Keratinocyte (primary cell): ENCODE measurements around the gene KRTAP10-7. TPM values are rescaled to one million over a fixed set of nuclear protein-coding genes. Genes with fewer than 3 reads are reported as not detected.
"Not testable (repeated sequence)": the region's sequence is repeated elsewhere in the genome, so short reads cannot be mapped to it uniquely, and the experiment has no call there.

Source experiments
- DNase-seq: peaks from one replicate; pipeline ENCODE4 v3.0.0-alpha.2; 2011; ENCODE audit warnings: low read depth, missing footprints, low spot score
- FAIRE-seq: peaks from 2 replicates; lab custom pipeline; 2011; peaks lifted over from hg19 to GRCh38; lab: Jason Lieb, UNC
- H2AFZ ChIP-seq: 2 replicates; pipeline ENCODE4 v1.6.0; 2012; ENCODE audit warnings: low read length, control low read depth, inconsistent platforms; ENCODE audit not compliant: control insufficient read depth
- H3K27ac ChIP-seq: 2 replicates; pipeline ENCODE4 v1.5.1; 2011; ENCODE audit warnings: low read length; ENCODE audit not compliant: control insufficient read depth, insufficient read depth
- H3K27me3 ChIP-seq: 3 replicates; pipeline ENCODE4 v1.6.0; 2011; ENCODE audit warnings: low read length; ENCODE audit not compliant: control insufficient read depth, insufficient read depth; ENCODE audit errors: extremely low read depth
- H3K36me3 ChIP-seq, 2 experiments: 2 replicates in 1 of 2; 3 replicates in 1 of 2; pipeline ENCODE4 v1.5.1; 2011; ENCODE audit warnings: low read length in 2 of 2, mild to moderate bottlenecking in 1 of 2; ENCODE audit not compliant: control insufficient read depth in 2 of 2, insufficient read depth in 2 of 2; ENCODE audit errors: extremely low read depth in 1 of 2
- H3K4me1 ChIP-seq: 3 replicates; pipeline ENCODE4 v1.5.1; 2011; ENCODE audit warnings: low read length; ENCODE audit not compliant: control insufficient read depth, insufficient read depth; ENCODE audit errors: extremely low read depth
- H3K4me2 ChIP-seq: 3 replicates; pipeline ENCODE4 v1.6.0; 2011; ENCODE audit warnings: low read depth, low read length; ENCODE audit not compliant: control insufficient read depth, insufficient read depth; ENCODE audit errors: extremely low read depth
- H3K4me3 ChIP-seq, 3 experiments: fragments of 200-600 bp in 1 of 3; sonication (generic) in 1 of 3; 2 replicates in 2 of 3; 3 replicates in 1 of 3; pipeline ENCODE4 v1.5.1; 2011 to 2016; ENCODE audit warnings: low read length in 3 of 3, mild to moderate bottlenecking in 3 of 3, control low read depth in 2 of 3, inconsistent platforms in 1 of 3, low read depth in 1 of 3, mixed read lengths in 1 of 3, mixed run types in 1 of 3, moderate library complexity in 1 of 3; ENCODE audit not compliant: control insufficient read depth in 2 of 3, insufficient read depth in 2 of 3; ENCODE audit errors: extremely low read depth in 1 of 3
- H3K79me2 ChIP-seq: 2 replicates; pipeline ENCODE4 v1.6.0; 2012; ENCODE audit warnings: low read length; ENCODE audit not compliant: control insufficient read depth, insufficient read depth
- H3K9ac ChIP-seq: 3 replicates; pipeline ENCODE4 v1.6.0; 2011; ENCODE audit warnings: low read length; ENCODE audit not compliant: control insufficient read depth, insufficient read depth; ENCODE audit errors: extremely low read depth
- H3K9me1 ChIP-seq: 3 replicates; pipeline ENCODE4 v1.6.0; 2011; ENCODE audit warnings: low read length; ENCODE audit not compliant: control insufficient read depth, insufficient read depth; ENCODE audit errors: extremely low read depth
- H3K9me3 ChIP-seq: 2 replicates; pipeline ENCODE4 v1.5.1; 2012; ENCODE audit warnings: low read depth, low read length; ENCODE audit not compliant: control insufficient read depth
- H4K20me1 ChIP-seq: 3 replicates; pipeline ENCODE4 v1.6.0; 2011; ENCODE audit warnings: low read length; ENCODE audit not compliant: control insufficient read depth, insufficient read depth; ENCODE audit errors: extremely low read depth
- CTCF ChIP-seq, 3 experiments: IDR thresholded peaks in 1 of 3; conservative IDR thresholded peaks in 1 of 3; optimal IDR thresholded peaks in 1 of 3; 2 replicates in 2 of 3; 3 replicates in 1 of 3; pipeline versions ENCODE3 to v1.5.1; 2011; ENCODE audit warnings: low read length in 3 of 3, mild to moderate bottlenecking in 3 of 3, moderate library complexity in 2 of 3, control low read depth in 1 of 3, inconsistent platforms in 1 of 3; ENCODE audit not compliant: insufficient read depth in 2 of 3; ENCODE audit errors: extremely low read depth in 1 of 3
- EZH2 ChIP-seq: IDR thresholded peaks from one replicate; pipeline ENCODE4 v1.6.1; 2012; ENCODE audit warnings: inconsistent platforms, mild to moderate bottlenecking, low read length, moderate library complexity
- dilution Hi-C: fragments of 300-500 bp; cut with MboI; formaldehyde crosslinking; loops from one replicate; pipeline ENCODE4 v1.7.0; 2020; ENCODE audit warnings: low sequenced_read_pairs; ENCODE audit not compliant: extremely low pct_ligation_motif_present
- polyA plus RNA-seq, 5 experiments: library from polyadenylated mRNA; depleted of rRNA in 3 of 5; stranded (reverse) in 3 of 5; stranded (forward) in 1 of 5; unstranded in 1 of 5; fragments of >200 nt; gene quantifications; 1 replicate in 1 of 5; 2 replicates in 3 of 5; 3 replicates in 1 of 5; pipeline versions ENCODE4 v1.2.1 to v1.2.3, GENCODE V29; 2011 to 2012; ENCODE audit warnings: missing spikeins in 2 of 5, low read depth in 1 of 5, low replicate concordance in 1 of 5

KRTAP10-7 gene
- polyA plus RNA-seq, 1 donor (not counting 4 experiments of a cell fraction or from before 2014, with no cell fraction given), result not detected

GRCh38 chr21:44643741-44644310 lies 43.4 kb downstream of the KRTAP10-7 start:
- no peak for FAIRE-seq
- H3K4me2 ChIP-seq, result no peak overlapping the region

GRCh38 chr21:44644878-44645277 lies 44.5 kb downstream of the KRTAP10-7 start:
- Histone ChIP-seq H3K4me1 (no peaks in the 10 kb centered on the region), H3K4me2 (no peak overlapping the region), H3K9me1 (no peaks in the 10 kb centered on the region), H3K9me3 (peaks cover 1% of the 10 kb centered on the region), H4K20me1 (no peaks in the 10 kb centered on the region), H3K79me2 (no peaks in the 10 kb centered on the region), H3K27me3 (no peaks in the 10 kb centered on the region), H2AFZ (no peak overlapping the region), H3K27ac (no peak overlapping the region), H3K9ac (no peak overlapping the region), H3K4me3 (no peak overlapping the region), H3K36me3 (no peaks in the 10 kb centered on the region)
- FAIRE-seq (no peak), DNase-seq (no peak)
- no peak for TF ChIP-seq EZH2
- TF ChIP-seq CTCF (optimal IDR thresholded peaks at IDR 0.05 in 1 of 3, IDR thresholded peaks at IDR 0.05 in 1 of 3, conservative IDR thresholded peaks at IDR 0.05 in 1 of 3; ENCODE audit: extremely low read depth in 1 of 3, insufficient read depth in 2 of 3, low read length in 3 of 3), result no peak
- dilution Hi-C loops, result no loop called here

More at GRCh38 chr21:44643741-44644310, 43.4 kb downstream of the KRTAP10-7 start:
- no peak for DNase-seq
- no peak overlapping the region for H3K4me3 ChIP-seq
- no peaks in the 10 kb centered on the region for H3K79me2 ChIP-seq
- H3K9me3 ChIP-seq, result peaks cover 1% of the 10 kb centered on the region
- H2AFZ ChIP-seq, result no peak overlapping the region
- no peak overlapping the region for H3K27ac ChIP-seq
- no peaks in the 10 kb centered on the region for H3K36me3 ChIP-seq
- TF ChIP-seq CTCF (optimal IDR thresholded peaks at IDR 0.05 in 1 of 3, IDR thresholded peaks at IDR 0.05 in 1 of 3, conservative IDR thresholded peaks at IDR 0.05 in 1 of 3; ENCODE audit: extremely low read depth in 1 of 3, insufficient read depth in 2 of 3, low read length in 3 of 3) (no peak), EZH2 (no peak)
- no peaks in the 10 kb centered on the region for H4K20me1 ChIP-seq
- no peaks in the 10 kb centered on the region for H3K27me3 ChIP-seq
- no peaks in the 10 kb centered on the region for H3K9me1 ChIP-seq
- no peaks in the 10 kb centered on the region for H3K4me1 ChIP-seq
- no peak overlapping the region for H3K9ac ChIP-seq
- dilution Hi-C loops, result no loop called here

GRCh38 chr21:44646366-44647221 lies 46.2 kb downstream of the KRTAP10-7 start, which contains the start of gene KRTAP10-11:
Gene KRTAP10-11 (plus strand): TSS chr21:44646414. CDS start chr21:44646459, 45 bp downstream.
- DNase-seq, H3K4me2 ChIP-seq, H3K27ac ChIP-seq, H4K20me1 ChIP-seq, H3K9me1 ChIP-seq, H3K4me1 ChIP-seq, H3K9me3 ChIP-seq, H3K36me3 ChIP-seq, H3K27me3 ChIP-seq, dilution Hi-C loops, H2AFZ ChIP-seq, H3K4me3 ChIP-seq, H3K79me2 ChIP-seq, FAIRE-seq, H3K9ac ChIP-seq: not testable (repeated sequence)
